GM19238 (cell line): ENCODE measurements around the gene RPGRIP1L.
"Not testable (repeated sequence)": the region's sequence is repeated elsewhere in the genome, so short reads cannot be mapped to it uniquely, and the experiment has no call there.

Experiments
- DNase-seq: peaks from one replicate; pipeline ENCODE4 v3.0.0; 2011; ENCODE audit warnings: low spot score; ENCODE audit not compliant: insufficient read length

Gene RPGRIP1L

DNA sequence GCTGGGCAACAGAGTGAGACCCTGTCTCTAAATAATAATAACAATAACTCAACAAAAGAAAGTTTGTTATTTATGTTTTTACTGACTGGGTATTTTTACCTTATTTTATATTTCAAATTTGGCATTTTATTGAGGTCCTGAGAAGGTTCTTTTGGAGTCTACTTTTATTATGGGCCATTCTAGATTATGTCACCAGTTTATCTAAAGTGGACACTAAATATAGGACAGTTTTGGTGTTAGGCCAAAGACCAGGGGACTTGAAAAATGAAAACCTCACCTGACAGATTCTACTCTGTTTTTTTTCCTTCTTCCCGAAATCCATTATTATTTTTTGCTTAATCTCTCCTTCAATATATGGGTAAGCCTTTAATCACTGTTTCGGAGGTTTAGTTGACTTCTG is 8.4 kb upstream of the RPGRIP1L start:
- no peak for DNase-seq

DNA sequence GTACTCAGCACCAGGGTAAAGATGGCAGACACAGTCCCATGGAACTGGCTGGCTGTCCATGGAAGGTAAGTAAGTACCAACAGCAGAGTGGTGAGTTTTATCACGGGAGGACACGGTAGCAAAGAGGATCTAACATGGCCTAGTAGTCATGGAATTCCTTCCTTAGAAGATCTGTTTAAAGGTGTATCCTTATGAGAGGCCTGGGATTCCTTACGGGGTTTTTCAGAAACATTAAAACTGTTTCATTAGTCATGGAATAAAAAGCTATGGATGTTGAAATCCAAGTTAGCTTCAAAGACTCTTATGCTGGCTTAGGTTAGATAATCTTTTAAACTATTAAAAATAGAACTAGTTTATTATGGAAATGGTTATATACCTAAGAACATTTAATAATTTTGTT is 7.7 kb upstream of the RPGRIP1L start:
- no peak for DNase-seq

DNA sequence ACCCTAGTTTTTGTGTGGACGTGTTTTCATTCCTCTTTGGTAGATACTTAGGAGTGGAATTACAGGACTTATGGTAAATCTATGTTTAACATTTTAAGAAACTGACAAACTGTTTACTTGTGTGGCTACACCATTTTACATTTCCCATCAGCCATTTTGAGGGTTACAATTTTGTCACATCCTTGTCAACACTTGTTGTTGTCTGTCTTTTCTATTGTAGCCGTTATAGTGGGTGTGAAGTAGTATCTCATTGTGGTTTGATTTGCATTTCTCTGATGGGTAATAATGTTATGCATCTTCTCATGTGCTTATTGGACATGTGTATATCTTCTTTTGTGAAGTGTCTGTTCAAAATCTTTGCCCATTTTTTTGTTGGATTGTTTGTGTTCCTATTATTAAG is 4.8 kb upstream of the RPGRIP1L start:
- DNase-seq = no peak

DNA sequence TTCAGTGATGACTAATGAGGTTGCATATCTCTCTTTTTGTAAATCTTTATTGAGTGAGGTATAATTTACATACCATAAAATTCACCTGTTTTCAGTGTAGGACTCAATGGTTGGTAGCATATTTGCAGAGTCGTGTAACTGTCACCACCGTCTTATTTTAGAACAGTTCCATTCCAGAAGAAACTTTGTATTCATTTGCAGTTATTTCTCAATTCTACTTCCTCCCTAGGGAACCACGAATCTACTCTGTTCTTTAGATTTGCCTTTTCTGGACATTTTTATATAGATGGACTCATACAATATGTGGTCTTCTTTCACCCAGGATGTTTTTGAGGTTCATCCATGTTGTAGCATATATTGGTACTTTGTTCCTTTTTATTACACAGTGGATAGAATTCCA is 4.0 kb upstream of the RPGRIP1L start:
- no peak for DNase-seq

DNA sequence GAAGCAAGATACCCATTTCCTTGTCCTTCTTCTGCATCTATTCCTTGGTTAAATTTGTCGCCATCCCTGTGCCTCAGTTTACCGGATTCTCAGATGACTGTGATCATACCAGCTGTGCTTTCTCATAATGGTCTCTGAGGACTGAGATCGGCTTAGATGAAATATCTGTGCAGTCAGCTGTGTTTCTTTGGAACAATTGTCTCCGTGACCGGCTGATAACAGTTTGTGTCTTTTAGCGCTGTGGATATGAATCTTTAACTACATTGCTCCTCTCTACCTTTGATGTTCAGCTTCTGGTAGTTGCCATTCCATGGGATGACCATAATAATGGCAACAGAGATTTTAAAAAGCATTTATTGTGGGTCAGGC is 770 bp upstream of the RPGRIP1L start:
- DNase-seq = no peak

DNA sequence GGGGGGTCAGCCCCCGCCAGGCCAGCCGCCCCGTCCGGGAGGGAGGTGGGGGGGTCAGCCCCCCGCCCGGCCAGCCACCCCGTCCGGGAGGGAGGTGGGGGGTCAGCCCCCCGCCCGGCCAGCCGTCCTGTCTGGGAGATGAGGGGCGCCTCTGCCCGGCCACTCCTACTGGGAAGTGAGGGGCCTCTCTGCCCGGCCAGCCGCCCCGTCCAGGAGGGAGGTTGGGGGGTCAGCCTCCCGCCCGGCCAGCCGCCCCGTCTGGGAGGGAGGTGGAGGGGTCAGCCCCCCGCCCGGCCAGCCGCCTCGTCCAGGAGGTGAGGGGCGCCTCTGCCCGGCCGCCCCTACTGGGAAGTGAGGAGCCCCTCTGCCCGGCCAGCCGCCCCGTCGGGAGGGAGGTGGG is 5.4 kb downstream of the RPGRIP1L start:
- DNase-seq = not testable (repeated sequence)

DNA sequence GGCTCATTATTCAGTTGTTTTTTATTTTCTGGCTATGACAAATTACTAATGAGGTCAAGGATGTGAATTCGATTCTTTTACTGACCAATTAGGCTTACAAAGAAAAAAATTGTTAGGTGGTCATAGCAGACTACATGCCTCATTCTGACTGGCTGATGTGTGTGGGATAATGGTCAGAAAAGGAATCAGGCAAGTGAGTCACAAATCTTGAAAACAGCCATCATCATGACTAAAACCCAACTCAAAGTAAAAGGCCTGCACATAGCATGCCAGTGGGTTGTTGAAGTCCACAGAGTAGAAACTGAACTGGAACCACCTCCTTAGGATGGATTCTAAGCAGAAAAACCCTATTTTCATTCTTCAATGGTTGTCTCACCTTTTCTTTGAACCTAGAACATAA is 8.6 kb downstream of the RPGRIP1L start:
- DNase-seq = no peak

DNA sequence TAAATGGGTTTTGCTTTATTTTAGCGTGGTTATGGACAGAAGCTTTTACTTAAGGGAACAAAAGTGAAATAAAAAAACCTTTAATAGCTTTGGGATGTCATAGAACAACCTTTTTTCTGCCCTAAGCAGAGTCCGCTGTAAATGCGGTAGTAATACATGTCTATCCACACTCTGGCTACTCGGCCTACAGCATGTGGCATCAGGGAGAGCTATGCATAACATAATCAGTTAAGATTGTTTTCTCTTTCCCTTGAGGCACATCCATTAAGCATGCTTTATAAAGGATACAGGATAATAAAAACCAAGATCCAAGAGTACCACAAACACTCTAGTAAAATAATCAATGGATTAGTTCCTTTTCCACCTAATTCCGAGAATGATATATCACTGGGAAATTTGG is 10.3 kb downstream of the RPGRIP1L start:
- no peak for DNase-seq

DNA sequence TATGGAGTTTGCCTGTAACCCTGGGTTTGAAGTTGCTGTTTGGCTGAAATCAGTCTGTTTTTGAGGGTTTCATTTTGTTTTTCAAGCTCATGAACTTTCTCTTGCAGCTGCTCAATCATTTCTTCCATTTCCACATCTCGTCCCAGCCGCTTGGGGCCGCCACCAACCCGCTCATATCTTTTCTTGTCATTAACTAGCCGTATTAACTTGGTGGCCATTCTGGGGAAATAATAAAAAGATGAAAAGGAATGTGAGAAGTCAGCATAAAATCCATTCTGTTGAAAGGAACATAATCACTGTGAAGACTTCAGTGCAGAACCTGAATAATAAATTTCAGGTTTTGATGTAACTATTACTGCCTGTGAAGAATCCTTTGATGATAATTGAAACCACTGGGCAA is 11.5 kb downstream of the RPGRIP1L start:
- DNase-seq = no peak

DNA sequence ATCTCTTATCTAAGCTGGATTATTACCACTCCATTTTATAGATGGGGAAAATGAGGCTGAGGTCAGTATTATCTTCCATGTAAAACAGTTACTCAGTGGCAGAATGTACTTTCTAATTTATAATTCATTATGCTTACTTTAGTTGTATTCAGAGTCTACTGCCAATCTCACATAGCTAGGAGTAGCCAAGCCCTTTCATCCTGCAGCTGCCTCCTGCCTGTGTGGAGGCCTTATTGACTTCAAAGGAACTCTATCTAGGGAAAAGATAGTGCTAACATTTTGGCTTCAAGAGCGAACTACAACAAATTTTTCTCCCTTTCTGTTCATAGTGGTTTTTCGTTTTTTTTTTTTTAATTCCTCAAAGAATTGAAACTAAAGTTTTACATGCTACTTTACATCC is 12.9 kb downstream of the RPGRIP1L start:
- no peak for DNase-seq

DNA sequence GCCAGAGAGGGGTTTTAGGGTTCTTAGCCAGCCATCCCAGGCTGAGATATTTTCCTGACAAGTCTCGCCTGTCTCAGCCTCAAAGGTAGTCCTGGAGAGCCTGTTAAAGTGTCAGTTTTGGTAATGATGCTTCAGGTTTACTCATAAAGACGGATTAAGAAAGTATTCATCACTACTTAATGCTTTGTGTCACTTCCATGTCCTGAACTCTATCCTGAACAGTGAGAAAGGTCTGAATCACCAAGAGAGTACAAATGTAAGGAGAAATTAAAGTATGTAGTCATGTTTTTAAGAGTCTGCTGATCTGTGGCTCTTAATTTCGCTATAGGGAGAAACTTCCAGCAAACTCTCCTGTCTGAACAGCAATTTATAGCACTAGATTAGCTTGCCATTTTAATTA is 14.0 kb downstream of the RPGRIP1L start:
- no peak for DNase-seq

DNA sequence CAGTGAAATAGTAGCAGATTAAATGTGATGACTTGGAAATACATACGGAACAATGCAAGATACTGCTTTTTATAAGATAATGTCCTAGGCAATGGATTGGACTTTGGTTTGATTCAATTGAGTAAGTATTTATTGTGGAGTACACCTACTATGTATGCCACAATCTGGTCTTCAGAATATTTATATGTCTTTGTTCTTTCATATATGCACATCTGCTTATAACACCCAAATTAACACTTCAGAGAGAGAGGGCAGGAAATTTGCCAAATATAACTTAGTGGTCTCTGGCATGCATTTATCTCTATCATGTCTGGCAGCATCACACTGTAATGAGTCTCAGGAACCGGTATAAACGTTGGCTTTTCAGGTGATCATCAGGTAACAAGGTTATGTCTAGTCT is 16.9 kb downstream of the RPGRIP1L start:
- DNase-seq = no peak

DNA sequence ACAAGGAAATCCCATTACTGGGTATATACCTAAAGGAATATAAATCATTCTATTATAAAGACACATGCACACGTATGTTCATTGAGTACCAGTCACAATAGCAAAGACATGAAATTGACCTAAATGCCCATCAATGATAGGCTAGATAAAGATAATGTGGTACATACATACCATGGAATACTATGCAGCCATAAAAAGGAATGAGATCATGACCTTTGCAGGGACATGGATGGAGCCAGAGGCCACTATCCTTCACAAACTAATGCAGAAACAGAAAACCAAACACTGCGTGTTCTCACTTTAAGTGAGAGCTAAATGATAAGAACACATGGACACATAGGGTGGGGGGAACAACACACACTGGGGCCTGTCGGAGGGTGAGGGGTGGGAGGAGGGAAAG is 18.3 kb downstream of the RPGRIP1L start:
- not testable (repeated sequence) for DNase-seq

DNA sequence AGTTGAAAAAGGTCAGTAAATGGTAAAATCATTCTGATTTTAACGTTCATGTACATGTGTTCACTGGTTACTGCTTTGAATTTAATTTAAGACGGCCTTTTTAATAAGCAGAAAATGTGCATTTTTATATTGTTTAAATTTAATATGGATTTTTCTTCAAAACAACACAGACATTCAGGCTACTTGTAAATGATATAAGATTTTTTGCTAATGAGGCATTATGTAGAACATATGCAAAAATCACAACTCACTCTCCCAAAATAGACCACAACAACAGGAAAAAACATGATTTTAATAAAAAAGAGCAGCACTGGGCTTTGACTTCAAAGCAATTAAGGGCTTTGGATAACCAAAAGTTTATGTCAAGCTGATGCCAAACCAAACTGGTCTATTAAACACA is 22.3 kb downstream of the RPGRIP1L start:
- no peak for DNase-seq

DNA sequence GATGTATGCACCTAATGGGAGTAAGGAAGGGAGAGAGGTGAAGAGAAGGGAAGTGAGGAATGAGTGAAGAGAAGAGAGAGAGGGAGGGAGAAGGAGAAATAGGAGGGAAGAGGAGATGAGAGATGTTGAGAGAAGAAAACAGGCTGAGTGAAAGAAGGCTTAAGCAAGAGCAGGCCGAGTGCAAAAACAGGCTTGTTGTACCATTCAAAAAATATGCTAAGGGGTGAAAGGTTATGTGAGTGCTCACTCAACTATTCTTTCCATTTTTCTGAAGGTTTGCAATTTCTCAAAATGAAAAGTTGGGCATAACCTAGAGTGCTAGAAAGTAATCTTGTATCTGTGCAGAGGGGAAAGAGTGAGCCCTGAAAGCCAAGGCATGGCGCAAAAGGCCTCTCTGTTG is 22.9 kb downstream of the RPGRIP1L start:
- DNase-seq = no peak

DNA sequence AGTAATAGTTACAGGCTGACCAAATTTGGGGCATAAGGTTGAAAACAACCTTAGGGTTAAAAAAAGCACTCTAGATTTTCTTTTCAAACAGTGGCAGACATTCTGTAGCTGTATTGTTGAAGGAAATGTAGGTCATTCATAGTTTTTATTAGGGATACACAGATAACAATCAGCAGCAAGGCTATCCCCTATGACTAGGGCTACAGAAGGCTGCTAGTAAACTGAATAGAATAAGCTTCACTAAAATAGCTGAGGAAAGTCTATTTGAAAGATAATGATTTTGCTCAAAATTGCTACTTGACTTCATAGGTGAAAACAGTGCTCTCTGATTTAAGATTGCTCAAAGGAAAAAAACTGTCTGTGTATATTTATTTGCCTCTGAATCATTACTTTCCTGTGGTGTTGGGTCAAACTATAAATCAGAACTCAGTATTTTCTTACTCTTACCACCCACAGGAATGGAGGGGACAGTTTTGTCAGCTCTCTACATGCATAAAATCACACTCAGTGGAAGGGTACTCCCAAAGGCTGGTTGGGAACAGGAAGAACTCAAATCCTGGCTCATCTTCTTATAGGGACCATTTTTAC is 24.8 kb downstream of the RPGRIP1L start:
- no peak for DNase-seq

DNA sequence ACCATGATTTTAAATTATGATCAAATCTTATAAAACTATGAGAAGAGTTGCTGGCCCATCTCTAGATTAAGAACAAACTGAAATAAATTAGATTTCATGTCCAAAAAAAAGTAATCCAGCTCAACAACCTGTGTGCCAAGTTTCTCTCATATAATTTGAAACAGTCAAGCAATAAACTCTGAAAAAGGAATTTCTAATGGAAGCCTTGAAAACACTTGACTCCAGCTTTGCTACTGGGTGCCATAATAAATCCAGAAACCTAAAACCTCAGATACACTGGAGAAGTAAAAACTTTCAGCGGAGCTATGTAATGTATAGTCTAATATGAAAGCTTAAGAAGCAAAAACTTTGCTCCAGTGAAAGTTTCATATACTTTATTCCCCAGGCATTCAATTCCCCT is 25.5 kb downstream of the RPGRIP1L start:
- no peak for DNase-seq

DNA sequence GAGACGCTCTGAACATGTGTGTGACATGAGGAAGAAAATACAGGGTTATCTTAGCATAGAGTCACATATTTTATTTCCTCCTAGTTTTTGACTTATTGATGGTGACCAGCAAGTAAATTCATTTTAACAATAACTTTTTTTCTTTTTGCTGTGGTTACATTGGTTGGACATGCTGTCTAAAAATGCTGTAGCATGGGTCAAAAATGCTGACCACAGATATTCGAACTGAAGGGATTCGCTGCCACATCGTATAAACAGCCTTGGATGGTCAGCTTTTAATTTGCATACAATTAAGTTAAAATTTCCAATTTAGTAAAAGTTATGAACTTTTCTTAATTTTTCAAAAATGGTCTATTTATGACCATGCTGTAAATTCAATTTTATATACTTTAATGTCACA is 30.5 kb downstream of the RPGRIP1L start:
- no peak for DNase-seq

DNA sequence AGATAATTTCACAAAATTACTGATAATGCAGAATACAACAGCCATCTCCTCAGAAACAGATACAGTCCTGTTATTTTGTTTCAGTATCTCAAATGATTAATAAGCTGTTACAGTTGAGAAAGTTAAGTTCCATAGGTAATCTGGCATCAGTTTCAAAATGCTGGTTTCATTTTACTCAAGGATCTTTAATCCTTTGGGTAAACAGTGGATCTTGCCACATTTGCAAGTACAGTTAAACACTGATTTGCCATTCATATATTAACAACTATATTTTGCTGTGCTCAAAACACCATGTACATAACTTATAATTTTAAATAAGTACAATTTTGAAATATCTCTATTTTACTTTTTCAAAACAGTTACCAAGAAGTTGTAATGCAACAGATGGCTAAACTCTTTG is 31.2 kb downstream of the RPGRIP1L start:
- no peak for DNase-seq

DNA sequence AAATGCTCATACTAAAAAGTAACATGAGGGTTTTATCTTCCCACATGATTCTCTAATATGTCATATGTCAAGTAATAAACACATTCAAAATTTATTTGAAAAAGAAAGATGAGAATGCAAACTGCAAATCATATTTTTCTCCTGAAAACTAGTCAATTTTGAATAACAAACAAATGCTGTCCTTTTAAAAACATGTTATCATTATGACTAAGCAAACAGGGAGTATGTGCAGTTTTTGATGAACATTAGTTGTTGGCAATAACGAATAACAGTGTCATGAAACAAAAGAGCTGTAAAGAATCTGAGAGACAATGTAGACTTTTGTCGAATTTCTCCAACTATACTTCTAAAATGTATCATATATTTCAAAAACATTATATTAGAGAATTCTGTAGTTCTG is 34.8 kb downstream of the RPGRIP1L start:
- no peak for DNase-seq

DNA sequence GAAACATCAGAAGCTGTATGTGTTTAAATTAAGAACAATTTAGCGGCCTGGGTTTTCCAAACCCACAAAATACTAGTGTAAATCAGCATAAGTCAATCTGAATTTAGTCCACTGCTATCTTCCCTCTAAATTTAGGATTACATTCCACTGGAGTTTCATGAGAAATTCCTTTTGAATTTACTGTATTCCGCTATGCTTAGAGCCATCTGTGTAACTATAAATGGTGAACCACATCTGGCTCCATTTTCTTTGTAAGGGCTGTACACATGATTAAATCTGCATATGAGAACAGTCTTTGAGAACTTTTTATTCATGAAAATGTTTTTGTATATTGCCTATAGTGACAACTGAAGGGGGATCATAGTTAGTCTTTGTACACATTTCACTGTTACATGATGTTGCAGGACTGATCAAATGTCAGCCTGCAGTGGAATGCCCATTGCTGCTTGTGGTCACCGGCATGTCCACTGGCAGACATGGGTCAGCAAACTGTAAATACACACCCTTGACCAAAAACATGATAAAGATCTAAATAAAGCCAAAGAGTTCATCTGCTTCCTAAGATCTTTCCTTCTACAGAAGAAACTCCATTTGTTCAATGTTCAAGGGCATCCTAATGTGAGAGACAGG is 36.8 kb downstream of the RPGRIP1L start:
- DNase-seq = no peak

DNA sequence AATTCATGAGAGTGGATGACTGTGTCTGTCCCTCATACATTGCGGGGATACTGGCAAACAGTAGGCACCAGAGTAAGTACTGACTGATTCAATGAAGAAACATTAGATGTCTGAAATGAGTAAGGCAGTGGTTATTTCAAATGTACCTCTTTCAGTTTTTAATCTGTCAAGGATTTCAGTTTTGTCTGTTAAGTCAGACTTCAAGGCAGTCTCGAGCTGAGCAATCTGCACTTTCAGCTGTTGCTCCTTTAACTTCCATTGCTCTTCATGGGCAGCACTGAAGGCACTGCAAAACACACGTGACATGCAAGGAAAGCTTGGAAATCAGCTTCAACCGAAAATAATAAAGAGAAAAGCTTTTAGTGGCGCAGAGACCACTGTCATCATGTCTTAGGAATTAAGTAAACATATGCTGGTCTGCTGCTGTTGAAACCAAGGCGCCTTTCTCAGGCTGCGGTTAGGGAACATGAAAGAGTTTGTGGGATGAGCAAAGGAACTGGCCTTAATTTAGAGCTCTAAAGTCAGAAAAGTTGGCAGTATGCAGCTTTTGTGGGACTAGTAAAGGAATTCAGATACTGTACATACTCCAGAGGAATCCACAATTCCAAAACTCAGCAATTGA is 38.8 kb downstream of the RPGRIP1L start:
- no peak for DNase-seq

DNA sequence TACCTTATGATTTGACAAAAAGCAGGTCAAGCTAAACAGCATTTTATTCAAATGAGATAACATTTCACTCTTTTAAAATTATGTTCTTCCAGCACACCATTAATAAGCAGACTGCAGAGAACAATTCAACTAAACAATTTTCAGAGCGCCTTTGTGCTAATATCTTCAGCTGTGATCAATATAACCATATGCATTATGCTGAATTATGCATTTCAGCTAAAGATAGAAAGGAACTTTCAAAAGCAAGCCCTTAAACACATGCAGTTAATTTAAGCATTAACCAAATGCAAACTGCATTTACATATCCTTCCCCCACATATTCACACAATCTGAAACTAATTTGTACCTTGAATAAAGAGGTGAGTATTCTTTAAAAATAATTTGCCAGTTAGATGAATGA is 41.6 kb downstream of the RPGRIP1L start:
- no peak for DNase-seq
